PFSK-1 (cell line): ENCODE data around the gene HOXB7.

Experiments
- POLR2AphosphoS5 ChIP-seq: IDR thresholded peaks from 2 replicates; pipeline ENCODE4 v1.6.1; 2012; ENCODE audit warnings: low read depth, mild to moderate bottlenecking, control low read depth, low read length, moderate library complexity
- REST ChIP-seq, 2 experiments: IDR thresholded peaks; 2 replicates each; pipeline versions ENCODE4 v1.6.1 to v1.8.0; 2011 to 2012; ENCODE audit warnings: low read depth in 2 of 2, low read length in 2 of 2, control low read depth in 1 of 2, inconsistent platforms in 1 of 2, mild to moderate bottlenecking in 1 of 2, moderate library complexity in 1 of 2; ENCODE audit not compliant: insufficient read depth in 1 of 2
- SIN3A ChIP-seq: IDR thresholded peaks from 2 replicates; pipeline ENCODE4 v1.6.1; 2012; ENCODE audit warnings: mild to moderate bottlenecking, low read length, moderate library complexity, borderline replicate concordance; ENCODE audit not compliant: insufficient read depth
- TAF1 ChIP-seq: IDR thresholded peaks from 2 replicates; pipeline ENCODE4 v1.6.1; 2012; ENCODE audit warnings: low read length, control low read depth, borderline replicate concordance; ENCODE audit not compliant: insufficient read depth

- TF ChIP-seq TAF1 (no peak), POLR2AphosphoS5 (no peak), REST (IDR thresholded peaks at IDR 0.05; ENCODE audit: insufficient read depth in 1 of 2, low read depth in 2 of 2, low read length in 2 of 2) (no peak), SIN3A (no peak)
These were observed 13.4 kb downstream of the HOXB7 start for GRCh38 chr17:48597528-48597777.
